Measurements from ENCODE around the gene DLG2.

DNA sequence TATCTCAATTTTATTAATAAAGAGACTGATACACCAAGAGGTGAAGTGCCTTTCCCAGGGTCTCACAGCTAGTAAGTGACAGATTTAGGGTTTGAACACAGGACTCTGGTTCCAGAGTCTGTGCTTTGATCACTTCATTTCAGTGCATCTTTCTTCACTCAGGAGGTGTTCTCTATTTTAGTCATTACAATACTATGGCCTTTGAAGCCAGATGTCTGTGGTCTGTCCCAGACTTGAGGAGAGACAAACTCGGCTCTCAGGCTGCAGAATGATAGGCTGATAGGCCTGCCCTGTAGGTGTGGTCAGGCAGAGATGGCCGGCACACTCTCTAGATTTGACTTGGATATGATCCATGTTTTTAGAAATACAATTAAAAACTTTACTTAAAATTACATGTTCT is 1862.5 kb downstream of the DLG2 start:
- TF ChIP-seq, protein P1, sequence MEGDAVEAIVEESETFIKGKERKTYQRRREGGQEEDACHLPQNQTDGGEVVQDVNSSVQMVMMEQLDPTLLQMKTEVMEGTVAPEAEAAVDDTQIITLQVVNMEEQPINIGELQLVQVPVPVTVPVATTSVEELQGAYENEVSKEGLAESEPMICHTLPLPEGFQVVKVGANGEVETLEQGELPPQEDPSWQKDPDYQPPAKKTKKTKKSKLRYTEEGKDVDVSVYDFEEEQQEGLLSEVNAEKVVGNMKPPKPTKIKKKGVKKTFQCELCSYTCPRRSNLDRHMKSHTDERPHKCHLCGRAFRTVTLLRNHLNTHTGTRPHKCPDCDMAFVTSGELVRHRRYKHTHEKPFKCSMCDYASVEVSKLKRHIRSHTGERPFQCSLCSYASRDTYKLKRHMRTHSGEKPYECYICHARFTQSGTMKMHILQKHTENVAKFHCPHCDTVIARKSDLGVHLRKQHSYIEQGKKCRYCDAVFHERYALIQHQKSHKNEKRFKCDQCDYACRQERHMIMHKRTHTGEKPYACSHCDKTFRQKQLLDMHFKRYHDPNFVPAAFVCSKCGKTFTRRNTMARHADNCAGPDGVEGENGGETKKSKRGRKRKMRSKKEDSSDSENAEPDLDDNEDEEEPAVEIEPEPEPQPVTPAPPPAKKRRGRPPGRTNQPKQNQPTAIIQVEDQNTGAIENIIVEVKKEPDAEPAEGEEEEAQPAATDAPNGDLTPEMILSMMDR (IDR thresholded peaks at IDR 0.05): no peak
- TF ChIP-seq POLR2A (IDR thresholded peaks at IDR 0.05): no peak
